Heart left ventricle (tissue), 16 donors: ENCODE measurements around the gene TNFRSF18. TPM values are rescaled to one million over a fixed set of nuclear protein-coding genes. Genes with fewer than 3 reads are reported as not detected.

Experiments
- ATAC-seq, 4 donors: fragments of 200-7000 bp; cut with Tn5 transposase; one replicate each; pipeline ENCODE4 v1.9.1; 2020 to 2022; ENCODE audit warnings: moderate library complexity in 4 of 4, mild to moderate bottlenecking in 3 of 4, moderate number of reproducible peaks in 1 of 4
- DNase-seq, 5 donors: peaks; one replicate each; pipeline ENCODE4 v3.0.0-alpha.2; 2020
- H3K27ac ChIP-seq, 12 donors: fragments of 200-600 bp; sonication (generic) in 4 of 12; one replicate each; pipeline versions ENCODE4 v1.5.0 to v1.8.0; 2016 to 2022; ENCODE audit warnings: mild to moderate bottlenecking in 2 of 12
- H3K27me3 ChIP-seq, 9 donors: fragments of 200-600 bp; sonication (generic) in 2 of 9; one replicate each; pipeline versions ENCODE4 v1.5.1 to v1.8.0; 2016 to 2022; ENCODE audit warnings: mild to moderate bottlenecking in 3 of 9
- H3K36me3 ChIP-seq, 9 donors: fragments of 200-600 bp; sonication (generic) in 2 of 9; one replicate each; pipeline versions ENCODE4 v1.5.0 to v1.8.0; 2018 to 2022; ENCODE audit warnings: mild to moderate bottlenecking in 2 of 9
- H3K4me1 ChIP-seq, 12 donors: fragments of 200-600 bp; sonication (generic) in 4 of 12; one replicate each; pipeline versions ENCODE4 v1.5.0 to v1.8.0; 2016 to 2022; ENCODE audit warnings: mild to moderate bottlenecking in 3 of 12
- H3K4me3 ChIP-seq, 12 donors: fragments of 200-600 bp; sonication (generic) in 4 of 12; one replicate each; pipeline versions ENCODE4 v1.5.0 to v1.8.0; 2017 to 2022; ENCODE audit warnings: mild to moderate bottlenecking in 9 of 12, moderate library complexity in 4 of 12
- H3K9me3 ChIP-seq, 12 donors: fragments of 200-600 bp; sonication (generic) in 4 of 12; one replicate each; pipeline versions ENCODE4 v1.5.0 to v1.8.0; 2016 to 2022; ENCODE audit warnings: mild to moderate bottlenecking in 1 of 12
- CTCF ChIP-seq, 12 donors: fragments of 200-600 bp; sonication (generic) in 4 of 12; IDR thresholded peaks; one replicate each; pipeline versions ENCODE4 v1.5.0 to v1.8.0; 2018 to 2022; ENCODE audit warnings: antibody characterized with exemption in 12 of 12, mild to moderate bottlenecking in 5 of 12
- POLR2A ChIP-seq, 2 donors: fragments of 450-650 bp; IDR thresholded peaks; one replicate each; pipeline ENCODE4 v1.6.1; 2017; ENCODE audit warnings: antibody characterized with exemption in 2 of 2, mild to moderate bottlenecking in 2 of 2, moderate library complexity in 2 of 2
- WGBS, 4 donors: extraction: QIAGEN DNeasy Blood & Tissue Kit in 2 of 4; methylation state at CpG; one replicate each; pipeline versions ENCODE4 v1.1.5 to v1.1.7; 2013 to 2018; 5-methylcytosine and 5-hydroxymethylcytosine counted together
- intact Hi-C, 10 donors: fragments of 100-400 bp; cut with DNase I; formaldehyde crosslinking; loops; one replicate each; pipeline versions ENCODE4 v1.11.1 to v1.14.2; 2022
- polyA plus RNA-seq, 2 donors: library from polyadenylated mRNA; stranded (reverse); fragments of 200-250 nt; gene quantifications; one replicate each; pipeline ENCODE4 v1.2.3, GENCODE V29; 2013
- total RNA-seq, 9 donors: library from RNA; depleted of rRNA in 2 of 9; stranded (reverse); fragments of >200 nt in 2 of 9; fragmentation: NEBNext Ultra II Directional in 3 of 9; extraction: Animal tissue kit (Norgen Biotek cat#: 25700) in 3 of 9; gene quantifications; one replicate each; pipeline versions ENCODE4 v1.1.0 to v1.2.4, GENCODE V29; 2016 to 2023
- donor health status: ischemic (EF 13 %, LVEDD 7.1; RV severe dilation, severe dysfunction).
- donor health status: healthy with polysubstance abuse.
- donor health status: DM: no; HTN: yes; CAD: no.
- donor health status: DM: no; HTN: no; CAD: no.
- donor health status: ischemic (EF 25% LVEDD 6.9; RV normal size, moderate dysfunction).
- donor health status: ischemic (EF 25% LVEDD 5.7; RV mildly dilated, moderate dysfunction).
- donor health status: healthy.
- donor health status: DM: yes; HTN: yes; CAD: no.
- donor health status: ischemic (EF 35%, LVEDD 5.7; RV mildly dilated, moderate dysfunction).
- donor health status: nonischemic (EF 11% LVEDD 7.7; RV severe dilation, severe dysfunction).
- donor health status: DM: yes; HTN: yes; CAD: no.
- donor health status: PGD.
- donor health status: ischemic (EF 29% LVEDD 5.4; RV normal size, mild dysfunction).
- donor health status: nonischemic (EF 23%, LVEDD 6.1; RV moderate dilation, normal function).

Gene TNFRSF18
- total and polyA plus RNA-seq, 11 donors, result 0.24 to 0.93 (median 0.77) TPM; not detected in 8

GRCh38 chr1:1218524-1219200 lies 12.3 kb upstream of the TNFRSF18 start:
- 84 to 93% (median 91%) methylated on average over 30 to 36 of the region's 36 CpGs for WGBS, 4 donors

GRCh38 chr1:1217621-1218523 lies 11.5 kb upstream of the TNFRSF18 start:
- Histone ChIP-seq H3K36me3 (peaks cover 0 to 71% (median 58%) of the 10 kb centered on the region in 9 donors), H3K27me3 (peaks cover 0 to 2% (median 0%) of the 10 kb centered on the region in 9 donors), H3K9me3 (no peaks in the 10 kb centered on the region), H3K4me3 (peak overlapping the region in 4 of 12 donors; percentile 4 to 32 (median 18)), H3K4me1 (peaks cover 0 to 42% (median 20%) of the 10 kb centered on the region in 12 donors), H3K27ac (peak overlapping the region in 8 of 12 donors; percentile 54 to 86 (median 70))
- ATAC-seq (no peak), DNase-seq (no peak)
- TF ChIP-seq POLR2A (IDR thresholded peaks at IDR 0.05) (no peak), CTCF (IDR thresholded peaks at IDR 0.05) (no peak)
- intact Hi-C loops, result no loop called here
- WGBS, 4 donors, result 85 to 90% (median 89%) methylated on average over 50 to 52 of the region's 52 CpGs

More at GRCh38 chr1:1218524-1219200, 12.3 kb upstream of the TNFRSF18 start:
- intact Hi-C loops, result no loop called here
- TF ChIP-seq CTCF (IDR thresholded peaks at IDR 0.05) (no peak), POLR2A (IDR thresholded peaks at IDR 0.05) (no peak)
- Histone ChIP-seq H3K36me3 (peaks cover 0 to 79% (median 66%) of the 10 kb centered on the region in 9 donors), H3K27me3 (peaks cover 0 to 2% (median 0%) of the 10 kb centered on the region in 9 donors), H3K4me3 (peak overlapping the region in 5 of 12 donors; percentile 3 to 28 (median 14)), H3K27ac (peak overlapping the region in 5 of 12 donors; percentile 49 to 86 (median 79)), H3K9me3 (no peaks in the 10 kb centered on the region), H3K4me1 (peaks cover 0 to 35% (median 18%) of the 10 kb centered on the region in 12 donors)
- DNase-seq (no peak), ATAC-seq (peak in 1 of 4 donors; percentile 4)

GRCh38 chr1:1216770-1217620 lies 10.6 kb upstream of the TNFRSF18 start:
- DNase-seq (no peak), ATAC-seq (peak in 1 of 4 donors; percentile 34)
- Histone ChIP-seq H3K4me3 (peak overlapping the region in 5 of 12 donors; percentile 4 to 32 (median 12)), H3K4me1 (peaks cover 0 to 46% (median 21%) of the 10 kb centered on the region in 12 donors), H3K9me3 (no peaks in the 10 kb centered on the region), H3K36me3 (peaks cover 0 to 62% (median 50%) of the 10 kb centered on the region in 9 donors), H3K27me3 (peaks cover 0 to 2% (median 0%) of the 10 kb centered on the region in 9 donors), H3K27ac (peak overlapping the region in 11 of 12 donors; percentile 24 to 86 (median 62))
- 75 to 86% (median 84%) methylated on average over 66 to 74 of the region's 74 CpGs for WGBS, 4 donors
- intact Hi-C loops, result no loop called here
- TF ChIP-seq CTCF (IDR thresholded peaks at IDR 0.05), result no peak
- TF ChIP-seq POLR2A (IDR thresholded peaks at IDR 0.05), result no peak
